Measurements from ENCODE around the gene PIM1.
"Not testable (repeated sequence)": the region's sequence is repeated elsewhere in the genome, so short reads cannot be mapped to it uniquely, and the experiment has no call there.

Gene PIM1

DNA sequence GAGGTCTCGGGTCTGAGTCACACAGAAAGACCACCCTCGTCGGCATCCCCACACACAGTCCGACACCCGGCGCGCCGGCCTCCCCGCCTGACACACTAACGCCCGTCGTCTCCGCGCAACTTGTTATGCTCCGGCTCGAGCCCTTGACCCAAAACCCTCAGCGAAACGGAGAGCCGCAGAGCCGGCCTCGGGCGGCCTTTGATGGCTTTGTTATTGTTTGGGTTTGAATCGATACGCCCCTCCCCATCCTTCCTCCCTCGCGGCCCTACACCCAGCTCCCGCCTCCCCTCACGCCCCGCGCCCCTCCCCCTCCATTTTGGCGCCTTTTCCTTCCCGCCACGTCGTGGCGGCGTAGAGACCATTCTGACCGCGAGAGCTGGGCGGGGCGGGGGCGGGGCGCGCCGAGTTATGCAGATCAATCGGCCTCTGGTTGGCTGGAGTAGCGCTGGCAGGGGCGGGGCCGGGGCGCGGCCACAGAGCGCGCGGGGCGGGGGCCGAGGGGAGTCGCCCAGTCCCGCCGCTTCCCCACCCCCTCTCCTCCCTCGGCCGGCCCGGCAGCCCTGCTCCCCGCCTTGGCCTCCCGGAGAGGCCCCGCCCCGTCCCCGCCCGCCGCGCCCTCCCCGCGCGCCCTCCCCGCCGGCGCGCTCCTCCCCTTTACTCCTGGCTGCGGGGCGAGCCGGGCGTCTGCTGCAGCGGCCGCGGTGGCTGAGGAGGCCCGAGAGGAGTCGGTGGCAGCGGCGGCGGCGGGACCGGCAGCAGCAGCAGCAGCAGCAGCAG, at the start of gene PIM1:
PIM1 (plus strand) TSS at position 657 of the 777 bp plus-strand sequence. CDS start 424 bp downstream, outside the sequence.
- DNase-seq: peak; percentile 87

DNA sequence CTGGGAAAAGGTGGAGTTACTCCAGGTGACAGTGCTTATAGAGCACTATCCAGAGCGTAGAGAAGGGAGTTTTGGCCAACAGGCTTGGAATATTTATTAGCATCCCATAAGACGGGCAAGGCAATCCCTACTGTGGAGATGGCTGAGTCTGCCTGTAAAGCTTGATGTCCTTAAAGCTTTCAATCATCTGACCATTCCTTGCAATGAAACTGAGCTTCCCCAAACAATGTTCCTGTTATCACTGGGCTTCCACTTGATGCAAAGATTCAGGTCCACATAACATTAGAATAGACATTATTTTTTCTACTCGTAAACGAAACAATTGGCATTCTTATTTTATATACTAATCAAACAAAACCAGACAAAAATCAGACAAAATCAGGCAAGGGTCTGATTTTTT, 48.4 kb upstream of the PIM1 start:
- DNase-seq: no peak

GRCh38 chr6:37122861-37123260, 47.1 kb upstream of the PIM1 start:
- DNase-seq: peak; percentile 27

GRCh38 chr6:37123957-37124729, 45.8 kb upstream of the PIM1 start:
- DNase-seq: no peak

DNA sequence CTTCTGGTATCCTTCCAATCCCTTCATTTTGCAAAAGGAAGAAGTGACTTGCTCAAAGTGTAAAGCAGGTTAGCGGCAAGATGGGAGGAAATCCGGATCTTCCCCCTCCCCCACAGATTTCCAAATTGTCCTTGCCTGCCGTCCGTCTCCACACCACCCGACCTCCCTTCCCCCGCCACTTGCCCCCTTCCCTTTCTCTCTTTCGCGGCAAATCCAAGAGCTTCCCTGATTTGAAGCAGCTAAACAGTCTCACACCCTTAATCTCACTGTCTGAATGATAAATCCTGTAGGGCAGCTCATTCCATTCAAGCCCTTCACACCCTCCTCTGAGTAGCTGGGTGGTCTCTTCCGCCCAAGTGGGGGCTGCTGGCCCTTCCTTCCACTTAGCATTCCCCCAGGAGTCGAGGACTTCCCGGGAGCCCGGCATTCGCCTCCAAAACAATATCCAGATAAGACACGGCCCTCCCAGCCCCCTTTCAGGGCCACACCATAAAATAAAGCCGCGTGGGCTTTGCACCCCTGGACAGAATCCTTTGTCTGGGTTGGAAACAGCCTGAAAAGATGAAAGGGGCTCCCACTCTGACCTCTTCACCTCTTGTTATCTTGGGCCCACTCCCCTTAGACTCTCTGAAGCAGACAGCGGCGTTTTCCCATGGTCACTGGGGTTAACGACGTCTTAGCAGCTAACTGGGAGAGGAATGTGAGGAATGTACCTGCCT, 44.0 kb upstream of the PIM1 start:
- DNase-seq: no peak

DNA sequence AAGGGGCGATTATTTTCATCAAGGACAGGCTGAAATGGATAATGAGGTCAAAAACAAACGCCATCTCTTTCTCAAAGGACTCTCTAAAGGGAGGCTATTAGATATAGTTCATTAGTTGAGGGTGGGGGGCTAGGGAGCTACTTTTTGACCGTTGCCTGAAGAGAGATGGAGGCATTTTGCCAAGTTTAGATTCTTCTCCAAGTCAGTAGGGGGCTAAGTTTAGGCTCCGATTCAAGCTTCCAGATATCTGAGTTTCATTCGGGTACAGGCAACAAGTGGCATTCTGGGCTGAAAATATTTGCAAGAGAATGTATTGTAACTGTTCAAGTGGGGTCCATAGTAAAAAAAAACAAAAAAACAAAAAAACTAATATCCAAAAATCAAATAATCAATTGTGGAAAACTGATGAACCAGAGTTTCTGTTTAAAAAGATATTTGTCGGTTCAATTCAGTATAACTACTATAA, 43.4 kb upstream of the PIM1 start:
- no peak for DNase-seq

DNA sequence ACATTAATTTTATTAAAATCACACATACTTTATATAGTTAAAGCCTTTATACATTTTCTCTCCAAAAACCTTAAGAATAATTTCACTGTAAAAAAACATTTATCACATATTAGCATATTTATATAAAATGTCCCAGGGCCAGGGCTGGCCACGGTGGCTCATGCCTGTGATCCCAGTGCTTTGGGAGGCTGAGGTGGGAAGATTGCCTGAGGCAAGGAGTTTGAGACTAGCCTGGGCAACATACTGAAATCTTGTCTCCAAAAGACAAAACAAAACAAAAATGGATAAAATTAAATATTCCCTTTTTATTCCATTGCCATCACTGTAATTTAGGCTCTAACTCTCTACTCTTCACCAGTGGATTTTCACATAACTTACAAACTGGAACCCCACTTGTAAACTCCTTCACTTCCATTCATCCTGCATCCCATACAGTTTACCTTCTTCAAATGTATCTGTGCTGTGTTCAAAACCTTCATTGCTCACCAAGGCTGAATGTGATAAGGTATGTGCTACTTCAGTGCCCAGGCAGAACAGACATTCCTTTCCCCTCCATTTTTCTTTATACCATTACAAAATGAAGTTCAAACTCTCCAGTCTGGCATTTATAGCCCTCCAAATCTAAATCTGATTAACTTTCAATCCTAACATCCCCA, 42.9 kb upstream of the PIM1 start:
- no peak for DNase-seq

DNA sequence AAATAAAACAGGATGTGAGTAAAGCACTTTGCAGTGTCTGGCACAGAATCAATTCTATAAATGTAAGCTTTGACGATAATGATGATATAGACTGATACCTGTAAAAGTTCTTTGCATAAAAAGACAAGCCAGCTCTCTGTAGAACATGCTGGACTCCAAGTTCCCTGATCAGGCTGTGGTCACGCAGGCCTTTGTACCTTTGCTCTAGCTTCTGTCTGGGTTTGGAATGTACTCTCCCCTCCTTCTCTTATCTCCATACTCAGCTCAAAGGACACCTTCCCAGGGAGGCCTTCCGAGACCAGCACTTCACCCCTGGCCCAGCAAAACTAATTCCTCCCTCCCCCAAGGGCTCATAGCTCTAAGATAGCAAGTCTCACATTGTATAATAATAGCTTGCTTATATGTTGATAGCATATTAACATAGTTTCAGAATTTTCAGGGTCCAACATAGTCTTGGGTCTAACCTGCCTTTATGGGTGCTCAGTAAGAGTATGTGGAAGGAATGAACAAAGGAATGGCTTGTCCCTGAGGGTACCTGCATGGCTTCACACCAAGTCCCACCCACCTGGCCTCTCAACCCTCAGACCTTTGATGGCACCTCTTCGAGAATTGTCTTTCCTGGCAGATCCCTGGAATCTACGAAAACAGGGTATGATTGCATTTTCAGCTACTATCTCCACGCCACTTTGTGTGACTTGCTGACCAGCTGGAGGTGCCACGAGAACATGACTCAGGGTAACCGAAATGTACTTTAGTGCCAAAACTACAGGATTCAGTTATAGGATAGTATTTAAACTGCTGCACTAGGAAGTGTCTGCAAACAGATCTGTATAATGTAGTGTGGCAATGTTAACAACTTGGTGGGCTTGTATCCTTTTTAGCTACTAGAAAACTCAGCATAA, 41.7 kb upstream of the PIM1 start:
- no peak for DNase-seq

DNA sequence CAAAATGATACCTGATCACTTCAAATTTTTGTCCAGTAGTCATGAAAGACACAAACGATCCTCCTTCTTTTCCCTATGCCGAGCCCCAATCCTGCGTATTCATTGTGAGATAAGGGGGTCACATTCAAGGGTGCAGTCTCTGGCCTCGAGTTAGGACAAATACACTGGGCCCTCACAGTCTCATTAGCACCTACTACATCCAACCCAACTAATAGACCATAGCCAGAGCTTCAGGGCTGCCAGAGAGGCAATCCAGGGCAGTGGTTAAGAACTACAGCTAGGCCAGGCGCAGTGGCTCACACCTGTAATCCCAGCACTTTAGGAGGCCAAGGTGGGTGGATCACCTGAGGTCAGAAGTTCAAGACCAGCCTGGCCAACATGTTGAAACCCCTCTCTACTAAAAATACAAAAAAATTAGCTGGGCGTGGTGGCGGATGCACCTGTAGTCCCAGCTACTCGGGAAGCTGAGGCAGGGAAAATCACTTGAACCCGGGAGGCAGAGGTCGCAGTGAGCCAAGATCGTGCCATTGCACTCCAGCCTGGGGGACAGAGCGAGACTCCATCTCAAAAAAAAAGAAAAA, 41.0 kb upstream of the PIM1 start:
- DNase-seq: not testable (repeated sequence)

DNA sequence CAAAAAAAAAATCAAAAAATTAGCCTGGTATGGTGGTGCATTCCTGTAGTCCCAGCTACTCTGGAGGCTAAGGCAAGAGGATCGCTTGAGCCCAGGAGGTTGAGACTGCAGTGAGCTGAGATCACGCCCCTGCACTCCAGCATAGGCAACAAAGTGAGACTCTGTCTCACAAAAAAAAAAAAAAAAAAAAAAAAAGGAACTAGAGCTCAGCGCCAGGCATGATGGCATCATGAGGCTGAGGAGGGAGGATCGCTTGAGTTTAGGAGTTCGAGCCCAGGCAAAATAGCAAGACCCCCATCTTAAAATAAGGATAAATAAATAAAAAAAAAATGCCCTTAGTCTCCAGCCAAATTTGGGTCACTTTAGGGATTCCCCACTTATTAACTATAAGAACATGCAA, 40.4 kb upstream of the PIM1 start:
- DNase-seq: no peak

DNA sequence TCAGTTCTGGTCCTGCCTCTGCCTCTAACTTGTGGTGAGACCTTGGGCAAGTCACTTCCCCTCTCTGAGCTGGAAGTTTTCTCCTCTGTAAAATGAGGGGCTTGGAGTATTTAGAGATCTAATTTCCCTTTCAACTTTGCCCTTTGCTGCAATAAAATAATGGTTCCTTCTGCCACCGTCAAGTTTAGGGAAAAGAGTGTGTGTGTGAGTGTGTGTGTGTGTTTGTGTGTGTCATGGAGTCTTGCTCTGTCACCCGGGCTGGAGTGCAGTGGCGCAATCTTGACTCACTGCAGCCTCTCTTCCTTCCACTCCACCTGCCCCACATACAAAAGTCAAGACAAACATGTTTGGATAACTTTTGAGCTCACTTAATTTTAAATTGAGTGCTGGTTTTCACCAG, 39.2 kb upstream of the PIM1 start:
- DNase-seq: no peak

DNA sequence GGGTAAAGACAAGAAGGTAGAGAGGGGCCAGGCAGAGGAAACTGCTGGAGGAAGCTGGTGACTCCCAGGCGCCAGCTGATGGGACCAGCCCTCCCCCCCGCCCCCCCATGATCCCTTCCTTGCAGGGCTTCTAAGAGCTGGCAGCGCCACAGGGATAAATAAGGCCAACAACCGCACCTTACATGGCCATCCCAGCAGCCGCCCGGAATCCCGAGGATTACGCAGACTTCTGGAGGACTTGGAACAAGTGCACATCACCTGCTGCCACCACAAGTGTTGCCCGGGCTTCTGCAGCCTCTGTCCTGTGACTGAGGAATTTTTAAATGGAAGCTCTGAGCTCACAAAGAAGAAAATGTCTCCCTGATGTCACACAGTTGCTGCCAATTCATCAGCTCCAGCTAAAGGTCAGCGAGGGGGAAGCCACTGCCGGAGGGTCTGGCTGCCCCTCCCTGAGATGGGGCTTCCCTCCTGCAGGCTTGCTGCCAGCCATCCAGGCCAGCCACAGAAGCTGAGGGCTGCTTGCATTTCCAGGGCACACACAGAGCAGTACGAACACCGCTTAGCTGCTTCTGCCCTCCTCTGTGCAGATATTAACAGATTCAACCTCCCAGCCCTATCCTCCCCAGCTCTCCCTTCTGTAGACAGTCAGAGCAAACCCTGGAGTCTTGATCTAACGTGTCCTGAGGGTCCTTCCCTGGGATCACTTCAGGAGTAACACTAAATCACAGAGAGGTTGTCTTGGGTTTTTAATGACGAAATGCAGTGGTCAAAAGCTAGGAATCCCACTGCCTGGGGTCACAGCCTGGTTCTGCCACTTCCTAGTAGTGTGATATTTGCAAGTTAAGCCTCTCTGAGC, 38.6 kb upstream of the PIM1 start:
- DNase-seq: peak; percentile 33

GRCh38 chr6:37131960-37132253, 38.0 kb upstream of the PIM1 start:
- no peak for DNase-seq

- DNase-seq: no peak
These were observed 35.9 kb upstream of the PIM1 start for GRCh38 chr6:37134036-37134395.

DNA sequence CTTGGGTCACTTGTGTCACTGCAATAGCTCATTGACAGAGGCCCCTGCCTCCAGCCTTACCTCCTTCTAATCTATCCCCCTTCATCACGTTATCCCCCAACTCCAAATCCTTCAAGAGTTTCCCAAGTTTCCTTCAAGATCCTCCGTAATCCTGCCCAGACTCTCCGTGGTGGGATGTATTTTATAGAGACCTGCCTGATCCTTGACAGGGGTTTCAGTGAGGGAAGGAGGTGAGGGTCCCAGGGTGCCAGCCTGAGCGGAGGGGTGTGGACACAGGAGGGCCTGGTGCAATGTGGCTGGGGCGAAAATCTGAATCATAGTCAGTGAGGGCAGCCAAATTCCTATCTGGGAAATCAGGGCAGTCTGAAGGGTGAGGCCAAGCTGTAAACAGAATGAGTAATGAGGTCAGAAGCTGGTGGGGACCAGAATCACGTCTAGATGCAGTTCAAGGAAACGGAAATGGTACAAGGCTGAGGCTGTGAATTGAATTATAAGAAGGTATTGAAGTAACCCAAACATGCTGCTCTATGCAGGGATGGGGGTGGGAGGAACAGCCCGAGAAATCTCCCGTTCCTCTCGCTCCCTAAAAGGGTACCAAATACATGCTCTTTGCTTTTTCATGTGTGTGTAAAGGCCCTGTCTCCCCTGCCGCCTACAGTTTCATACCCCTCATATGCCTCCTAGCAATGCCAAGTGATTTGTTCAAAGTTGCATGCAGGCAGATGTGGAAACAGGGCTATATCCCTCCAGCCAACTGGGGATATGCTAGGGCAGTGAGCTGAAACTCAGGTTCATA, 35.4 kb upstream of the PIM1 start:
- no peak for DNase-seq

- no peak for DNase-seq
These were observed 33.9 kb upstream of the PIM1 start for GRCh38 chr6:37135835-37136694.

- DNase-seq: no peak
These were observed 33.1 kb upstream of the PIM1 start for GRCh38 chr6:37136821-37137200.

DNA sequence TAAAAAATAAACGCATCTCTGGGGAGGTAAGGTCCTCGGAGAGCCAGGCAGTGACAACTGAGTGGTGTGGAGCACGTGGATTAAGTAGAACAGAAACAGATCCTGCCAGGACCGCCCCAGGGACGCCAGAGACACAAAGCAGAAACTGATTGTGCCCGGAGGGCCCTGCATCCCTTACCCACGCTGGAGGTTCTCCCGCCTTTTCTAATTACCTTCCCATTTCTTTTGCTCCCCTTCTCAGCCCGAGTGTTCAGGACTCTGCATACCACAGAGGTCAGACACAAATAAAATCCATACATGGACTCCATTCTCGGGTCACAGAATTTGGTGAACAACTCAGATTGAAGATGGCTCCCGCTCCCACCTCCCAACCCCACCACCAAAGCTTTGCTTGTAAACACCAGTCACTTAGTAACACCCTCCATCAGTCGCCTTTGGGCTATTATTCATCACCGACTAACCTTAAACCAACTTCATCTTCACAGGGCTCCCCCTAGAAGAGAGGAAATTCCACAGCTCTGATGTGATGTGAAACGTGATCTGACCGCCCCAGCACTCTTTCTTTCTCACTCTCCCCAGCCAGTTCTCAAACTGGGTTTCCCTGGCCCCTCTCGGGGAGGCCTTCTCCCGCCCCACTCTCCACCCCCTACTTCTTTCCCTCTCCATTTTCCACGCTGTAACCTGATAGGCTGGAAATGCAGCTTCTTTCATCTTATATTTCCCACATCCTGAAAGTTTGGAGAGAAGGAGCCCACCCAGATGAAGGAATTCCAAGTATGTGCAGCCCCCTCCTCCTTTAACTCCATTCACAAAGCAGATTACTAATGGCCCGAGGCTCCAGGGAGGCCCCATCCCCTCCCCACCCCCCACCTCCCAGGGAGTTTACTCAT, 32.5 kb upstream of the PIM1 start:
- no peak for DNase-seq
